ENCODE results near the gene ABCD1.
"Not testable (repeated sequence)": the region's sequence is repeated elsewhere in the genome, so short reads cannot be mapped to it uniquely, and the experiment has no call there.

DNA sequence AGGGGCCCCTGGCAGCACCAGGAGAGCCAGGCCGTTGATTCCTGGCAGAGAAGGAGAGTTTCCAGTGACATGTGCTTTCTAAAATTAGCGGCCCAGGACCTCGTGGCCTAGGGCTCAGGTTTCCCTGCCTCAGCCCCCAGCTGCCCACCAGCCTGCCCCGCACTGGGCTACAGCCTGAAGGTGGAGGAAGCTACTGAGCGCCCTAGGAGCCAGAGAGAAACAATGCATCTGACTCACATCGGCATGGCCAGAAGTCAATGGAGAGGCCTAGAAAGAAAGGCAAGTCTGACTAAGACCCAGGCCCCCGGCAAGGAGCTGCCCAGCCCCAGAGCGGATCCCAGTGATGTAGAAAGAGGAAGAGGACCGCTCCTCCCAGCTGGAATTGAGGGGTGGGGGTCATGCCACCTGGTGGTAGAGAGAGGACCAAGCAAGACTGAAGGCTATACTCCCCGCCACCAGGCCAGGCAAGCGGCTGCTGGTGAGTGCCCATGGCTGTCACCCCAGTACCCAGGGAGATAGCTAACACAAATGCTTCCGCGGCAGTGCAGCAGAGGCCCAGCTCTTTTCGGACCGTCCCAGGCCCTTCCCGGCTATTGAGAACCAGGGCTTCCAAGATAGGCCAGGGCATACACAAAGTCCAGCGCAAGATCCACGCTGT lies 19.1 kb upstream of the ABCD1 start:
- TF ChIP-seq CTCF (IDR thresholded peaks at IDR 0.05; ENCODE audit: low read length); EZH2 (IDR thresholded peaks at IDR 0.05; ENCODE audit: borderline replicate concordance, low read length): not testable (repeated sequence)

Measured in OCI-LY1 (cell line).